ENCODE results near the gene TCL1A. TPM values are rescaled to one million over a fixed set of nuclear protein-coding genes. Genes with fewer than 3 reads are reported as not detected.

Gene TCL1A
- total and polyA plus RNA-seq, 4 donors, result 0.21 to 5.0 (median 1.6) TPM

GRCh38 chr14:95711476-95712176 is 2.3 kb downstream of the TCL1A start:
- no peak overlapping the region for H3K4me3 ChIP-seq
- H3K9me3 ChIP-seq (ENCODE audit: control insufficient read depth in 4 of 4, insufficient read depth in 3 of 4, low read length in 3 of 4), result peaks cover 0 to 5% (median 0%) of the 10 kb centered on the region in 4 donors
- H3K36me3 ChIP-seq (ENCODE audit: control insufficient read depth in 4 of 4, insufficient read depth in 4 of 4, low read length in 4 of 4), result no peaks in the 10 kb centered on the region
- TF ChIP-seq CTCF (IDR thresholded peaks at IDR 0.05; ENCODE audit: control extremely low read depth, extremely low read depth), result no peak
- no peaks in the 10 kb centered on the region for H3K4me1 ChIP-seq (ENCODE audit: control insufficient read depth in 5 of 5, insufficient read depth in 5 of 5, low read length in 5 of 5)
- no peak overlapping the region for H3K9ac ChIP-seq (ENCODE audit: insufficient read depth in 1 of 2, low read length in 2 of 2)
- H3K27me3 ChIP-seq (ENCODE audit: control insufficient read depth in 3 of 3, insufficient read depth in 3 of 3, low read length in 2 of 3), result peaks cover 0 to 5% (median 4%) of the 10 kb centered on the region in 3 donors
- DNase-seq, result no peak
- 59 to 75% methylated on average over 9 of the region's 9 CpGs for WGBS, 2 donors
- no peak for ATAC-seq (ENCODE audit: insufficient read depth, low FRiP score)
- H3K27ac ChIP-seq (ENCODE audit: low read depth in 1 of 2, low read length in 1 of 2), result no peak overlapping the region

- DNase-seq (no peak), ATAC-seq (ENCODE audit: insufficient read depth, low FRiP score) (no peak)
- TF ChIP-seq CTCF (IDR thresholded peaks at IDR 0.05; ENCODE audit: control extremely low read depth, extremely low read depth), result no peak
- no peaks in the 10 kb centered on the region for H3K4me1 ChIP-seq (ENCODE audit: control insufficient read depth in 5 of 5, insufficient read depth in 5 of 5, low read length in 5 of 5)
- WGBS, 2 donors, result 88 to 93% methylated on average over 17 of the region's 17 CpGs
- no peak overlapping the region for H3K9ac ChIP-seq (ENCODE audit: insufficient read depth in 1 of 2, low read length in 2 of 2)
- H3K4me3 ChIP-seq, result no peak overlapping the region
- peaks cover 0 to 5% (median 0%) of the 10 kb centered on the region in 4 donors for H3K9me3 ChIP-seq (ENCODE audit: control insufficient read depth in 4 of 4, insufficient read depth in 3 of 4, low read length in 3 of 4)
- H3K36me3 ChIP-seq (ENCODE audit: control insufficient read depth in 4 of 4, insufficient read depth in 4 of 4, low read length in 4 of 4), result no peaks in the 10 kb centered on the region
- H3K27ac ChIP-seq (ENCODE audit: low read depth in 1 of 2, low read length in 1 of 2), result no peak overlapping the region
- peaks cover 0 to 5% (median 4%) of the 10 kb centered on the region in 3 donors for H3K27me3 ChIP-seq (ENCODE audit: control insufficient read depth in 3 of 3, insufficient read depth in 3 of 3, low read length in 2 of 3)
These were observed 3.8 kb downstream of the TCL1A start for GRCh38 chr14:95710106-95710505.

- Histone ChIP-seq H3K36me3 (ENCODE audit: control insufficient read depth in 4 of 4, insufficient read depth in 4 of 4, low read length in 4 of 4) (no peaks in the 10 kb centered on the region), H3K9me3 (ENCODE audit: control insufficient read depth in 4 of 4, insufficient read depth in 3 of 4, low read length in 3 of 4) (no peaks in the 10 kb centered on the region), H3K9ac (ENCODE audit: insufficient read depth in 1 of 2, low read length in 2 of 2) (no peak overlapping the region), H3K27ac (ENCODE audit: low read depth in 1 of 2, low read length in 1 of 2) (no peak overlapping the region), H3K4me1 (ENCODE audit: control insufficient read depth in 5 of 5, insufficient read depth in 5 of 5, low read length in 5 of 5) (no peaks in the 10 kb centered on the region), H3K27me3 (ENCODE audit: control insufficient read depth in 3 of 3, insufficient read depth in 3 of 3, low read length in 2 of 3) (peaks cover 0 to 4% (median 0%) of the 10 kb centered on the region in 3 donors), H3K4me3 (no peak overlapping the region)
- ATAC-seq (ENCODE audit: insufficient read depth, low FRiP score) (no peak), DNase-seq (no peak)
- TF ChIP-seq CTCF (IDR thresholded peaks at IDR 0.05; ENCODE audit: control extremely low read depth, extremely low read depth), result no peak
- WGBS, 2 donors, result 59 to 71% methylated on average over 5 of the region's 5 CpGs
These were observed 6.6 kb downstream of the TCL1A start for GRCh38 chr14:95707327-95707726.

All from lung (tissue), 12 donors.